Left ventricle myocardium inferior (tissue), 1 donor: ENCODE results near the gene GRK6. TPM values are rescaled to one million over a fixed set of nuclear protein-coding genes. Genes with fewer than 3 reads are reported as not detected.

Source experiments
- DNase-seq: peaks from one replicate; pipeline ENCODE4 v3.0.0-alpha.2; 2020
- H3K27ac ChIP-seq: fragments of 200-600 bp; replicated peaks from 2 replicates; pipeline ENCODE4 v1.8.0; 2021
- H3K27me3 ChIP-seq: fragments of 200-600 bp; 2 replicates; pipeline ENCODE4 v1.8.0; 2021; ENCODE audit warnings: low read depth
- H3K36me3 ChIP-seq: fragments of 200-600 bp; 2 replicates; pipeline ENCODE4 v1.8.0; 2021
- H3K4me1 ChIP-seq: fragments of 200-600 bp; 2 replicates; pipeline ENCODE4 v1.8.0; 2021
- H3K4me3 ChIP-seq: fragments of 200-600 bp; 2 replicates; pipeline ENCODE4 v1.8.0; 2021; ENCODE audit warnings: mild to moderate bottlenecking, moderate library complexity
- H3K9me3 ChIP-seq: fragments of 200-600 bp; replicated peaks from 2 replicates; pipeline ENCODE4 v1.8.0; 2021
- intact Hi-C: fragments of 100-400 bp; cut with micrococcal nuclease; formaldehyde crosslinking; loops from one replicate; pipeline ENCODE4 v1.11.0; 2022
- total RNA-seq: library from RNA; stranded (reverse); fragmentation: NEBNext Ultra II Directional; extraction: Animal tissue kit (Norgen Biotek cat#: 25700); gene quantifications from one replicate; pipeline ENCODE4 v1.2.1, GENCODE V29; 2021
- TF ChIP-seq, protein P1 (sequence below): fragments of 200-600 bp; IDR thresholded peaks from 2 replicates; pipeline ENCODE4 v1.8.0; 2021; ENCODE audit warnings: antibody characterized with exemption, mild to moderate bottlenecking, borderline replicate concordance
- donor health status: DM: no; HTN: yes; CAD: no; lungs with severe emphysema.

The GRK6 gene
- total RNA-seq, 1 donor from 2014 or later: 15.6 TPM

DNA sequence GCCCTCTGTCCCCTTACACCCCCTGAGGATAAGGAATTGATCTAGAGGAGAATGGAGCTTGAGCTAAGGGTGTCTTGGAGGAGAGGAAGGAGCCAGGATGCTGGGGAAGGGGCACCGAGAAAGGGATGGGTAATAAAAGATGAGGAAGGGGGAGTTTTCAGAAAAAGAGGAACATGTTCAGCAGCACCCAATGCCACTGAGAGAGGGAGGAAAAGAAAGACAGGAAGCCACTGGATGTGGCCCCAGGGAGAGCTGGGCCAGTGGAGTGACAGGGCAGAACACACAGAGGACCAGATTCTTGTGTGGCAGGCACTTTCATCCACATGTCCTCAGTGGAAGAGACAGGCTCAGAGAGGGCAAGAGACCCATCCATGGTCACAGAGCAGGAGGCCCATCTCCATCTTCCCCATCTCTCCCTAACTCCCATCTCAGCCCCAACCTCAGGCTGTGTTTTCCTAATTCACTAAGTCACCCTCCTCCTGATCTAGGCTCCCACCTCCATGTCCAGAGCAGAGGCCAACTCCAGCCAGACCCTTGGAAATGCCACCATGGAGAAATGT lies 33.2 kb upstream of the GRK6 start:
- Histone ChIP-seq H3K36me3 (no peaks in the 10 kb centered on the region), H3K27ac (no peak overlapping the region), H3K9me3 (no peaks in the 10 kb centered on the region), H3K4me1 (peaks cover 7% of the 10 kb centered on the region), H3K4me3 (no peak overlapping the region), H3K27me3 (peaks cover 69% of the 10 kb centered on the region)
- TF ChIP-seq, protein P1, sequence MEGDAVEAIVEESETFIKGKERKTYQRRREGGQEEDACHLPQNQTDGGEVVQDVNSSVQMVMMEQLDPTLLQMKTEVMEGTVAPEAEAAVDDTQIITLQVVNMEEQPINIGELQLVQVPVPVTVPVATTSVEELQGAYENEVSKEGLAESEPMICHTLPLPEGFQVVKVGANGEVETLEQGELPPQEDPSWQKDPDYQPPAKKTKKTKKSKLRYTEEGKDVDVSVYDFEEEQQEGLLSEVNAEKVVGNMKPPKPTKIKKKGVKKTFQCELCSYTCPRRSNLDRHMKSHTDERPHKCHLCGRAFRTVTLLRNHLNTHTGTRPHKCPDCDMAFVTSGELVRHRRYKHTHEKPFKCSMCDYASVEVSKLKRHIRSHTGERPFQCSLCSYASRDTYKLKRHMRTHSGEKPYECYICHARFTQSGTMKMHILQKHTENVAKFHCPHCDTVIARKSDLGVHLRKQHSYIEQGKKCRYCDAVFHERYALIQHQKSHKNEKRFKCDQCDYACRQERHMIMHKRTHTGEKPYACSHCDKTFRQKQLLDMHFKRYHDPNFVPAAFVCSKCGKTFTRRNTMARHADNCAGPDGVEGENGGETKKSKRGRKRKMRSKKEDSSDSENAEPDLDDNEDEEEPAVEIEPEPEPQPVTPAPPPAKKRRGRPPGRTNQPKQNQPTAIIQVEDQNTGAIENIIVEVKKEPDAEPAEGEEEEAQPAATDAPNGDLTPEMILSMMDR: no peak
- intact Hi-C loops: loop anchor here (5.0 kb wide), 1 partner anchor 109 kb away; no protein-coding TSS in a partner anchor
- no peak for DNase-seq

DNA sequence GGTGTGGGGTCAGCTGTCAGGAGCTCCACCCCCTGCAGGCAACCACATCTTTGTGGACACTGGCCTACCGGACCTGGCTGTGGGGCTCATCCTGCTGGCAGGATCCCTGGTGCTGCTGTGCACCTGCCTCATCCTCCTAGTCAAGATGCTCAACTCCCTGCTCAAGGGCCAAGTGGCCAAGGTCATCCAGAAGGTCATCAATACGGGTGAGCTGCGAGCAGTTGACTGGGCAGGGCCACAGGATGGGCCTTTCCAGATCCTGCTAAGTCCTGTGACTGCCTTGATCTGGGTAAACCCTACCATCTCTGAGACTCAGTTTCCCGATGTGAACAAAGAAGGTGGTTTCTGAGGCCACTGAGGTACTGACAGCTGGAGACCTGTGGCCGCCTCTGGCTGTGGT lies 32.5 kb upstream of the GRK6 start:
- Histone ChIP-seq H3K4me1 (peaks cover 7% of the 10 kb centered on the region), H3K27me3 (peaks cover 69% of the 10 kb centered on the region), H3K27ac (no peak overlapping the region), H3K9me3 (no peaks in the 10 kb centered on the region), H3K4me3 (no peak overlapping the region), H3K36me3 (no peaks in the 10 kb centered on the region)
- no peak for DNase-seq
- TF ChIP-seq, protein P1: no peak
- intact Hi-C loops: loop anchor here (5.0 kb wide), 1 partner anchor 108 kb away; no protein-coding TSS in a partner anchor

DNA sequence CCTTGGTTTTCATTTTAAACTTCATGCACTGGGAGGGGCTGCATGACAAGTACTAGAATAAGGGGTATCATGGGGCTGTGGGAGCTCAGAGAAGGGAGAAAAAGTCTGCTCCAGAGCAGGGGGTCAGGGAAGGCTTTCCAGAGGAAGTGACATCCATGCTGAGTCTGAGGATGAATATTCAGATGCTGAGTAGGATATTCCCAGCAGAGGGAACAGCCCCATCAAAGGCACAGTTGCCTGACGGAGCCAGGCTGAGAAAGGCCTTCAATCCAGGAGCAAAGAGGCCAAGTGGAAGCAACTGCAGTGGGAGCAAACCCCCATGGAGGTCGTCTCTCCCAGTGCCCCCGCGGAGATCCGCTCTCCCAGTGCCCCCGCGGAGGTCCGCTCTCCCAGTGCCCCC lies 30.4 kb upstream of the GRK6 start:
- peaks cover 76% of the 10 kb centered on the region for H3K27me3 ChIP-seq
- no peak overlapping the region for H3K4me3 ChIP-seq
- DNase-seq: no peak
- TF ChIP-seq, protein P1: no peak
- H3K36me3 ChIP-seq: no peaks in the 10 kb centered on the region
- H3K4me1 ChIP-seq: peaks cover 10% of the 10 kb centered on the region
- H3K27ac ChIP-seq: no peak overlapping the region
- intact Hi-C loops: no loop called here
- H3K9me3 ChIP-seq: no peaks in the 10 kb centered on the region

- no peak for DNase-seq
- TF ChIP-seq, protein P1: no peak
- Histone ChIP-seq H3K4me1 (peaks cover 10% of the 10 kb centered on the region), H3K36me3 (no peaks in the 10 kb centered on the region), H3K27ac (no peak overlapping the region), H3K9me3 (no peaks in the 10 kb centered on the region), H3K27me3 (peaks cover 83% of the 10 kb centered on the region), H3K4me3 (no peak overlapping the region)
- intact Hi-C loops: no loop called here
These were observed 29.7 kb upstream of the GRK6 start for GRCh38 chr5:177396807-177397206.

DNA sequence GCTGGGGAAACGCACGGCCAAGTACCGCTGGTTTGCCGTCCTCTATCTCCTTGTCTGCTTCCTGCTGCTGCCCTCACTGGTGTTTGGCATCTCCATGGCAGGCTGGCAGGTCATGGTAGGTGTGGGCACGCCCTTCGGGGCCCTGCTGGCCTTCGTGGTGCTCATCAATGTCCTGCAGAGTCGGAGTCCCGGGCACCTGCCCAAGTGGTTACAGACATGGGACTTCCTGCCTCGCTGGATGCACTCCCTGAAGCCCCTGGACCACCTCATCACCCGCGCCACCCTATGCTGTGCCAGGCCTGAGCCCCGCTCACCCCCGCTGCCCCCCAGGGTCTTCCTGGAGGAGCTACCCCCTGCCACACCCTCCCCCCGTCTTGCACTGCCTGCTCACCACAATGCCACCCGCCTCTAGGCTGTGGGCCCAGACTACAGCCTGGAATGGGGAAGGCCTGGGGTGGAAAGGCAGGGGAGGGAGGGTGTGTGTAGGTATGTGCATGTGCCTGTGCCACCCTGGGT lies 28.5 kb upstream of the GRK6 start:
- DNase-seq: no peak
- Histone ChIP-seq H3K27me3 (peaks cover 95% of the 10 kb centered on the region), H3K27ac (no peak overlapping the region)

More for the DNA sequence above, 28.5 kb upstream of the GRK6 start:
- Histone ChIP-seq H3K36me3 (no peaks in the 10 kb centered on the region), H3K4me1 (peaks cover 18% of the 10 kb centered on the region), H3K4me3 (no peak overlapping the region), H3K9me3 (no peaks in the 10 kb centered on the region)
- intact Hi-C loops: no loop called here
- TF ChIP-seq, protein P1: no peak
